NCI-H146 treated with DMSO at 0.1 percent for 48 hours (cell line): ENCODE data around the gene LANCL1.
A peak's percentile ranks its signal among the peaks of the same experiment; 100 is the strongest.

ENCODE experiments used
- DNase-seq: peaks from one replicate; lab custom pipeline; 2025; ENCODE audit not compliant: unreplicated experiment; lab: John Stamatoyannopoulos, UW

LANCL1 gene, protein sequence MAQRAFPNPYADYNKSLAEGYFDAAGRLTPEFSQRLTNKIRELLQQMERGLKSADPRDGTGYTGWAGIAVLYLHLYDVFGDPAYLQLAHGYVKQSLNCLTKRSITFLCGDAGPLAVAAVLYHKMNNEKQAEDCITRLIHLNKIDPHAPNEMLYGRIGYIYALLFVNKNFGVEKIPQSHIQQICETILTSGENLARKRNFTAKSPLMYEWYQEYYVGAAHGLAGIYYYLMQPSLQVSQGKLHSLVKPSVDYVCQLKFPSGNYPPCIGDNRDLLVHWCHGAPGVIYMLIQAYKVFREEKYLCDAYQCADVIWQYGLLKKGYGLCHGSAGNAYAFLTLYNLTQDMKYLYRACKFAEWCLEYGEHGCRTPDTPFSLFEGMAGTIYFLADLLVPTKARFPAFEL

DNA sequence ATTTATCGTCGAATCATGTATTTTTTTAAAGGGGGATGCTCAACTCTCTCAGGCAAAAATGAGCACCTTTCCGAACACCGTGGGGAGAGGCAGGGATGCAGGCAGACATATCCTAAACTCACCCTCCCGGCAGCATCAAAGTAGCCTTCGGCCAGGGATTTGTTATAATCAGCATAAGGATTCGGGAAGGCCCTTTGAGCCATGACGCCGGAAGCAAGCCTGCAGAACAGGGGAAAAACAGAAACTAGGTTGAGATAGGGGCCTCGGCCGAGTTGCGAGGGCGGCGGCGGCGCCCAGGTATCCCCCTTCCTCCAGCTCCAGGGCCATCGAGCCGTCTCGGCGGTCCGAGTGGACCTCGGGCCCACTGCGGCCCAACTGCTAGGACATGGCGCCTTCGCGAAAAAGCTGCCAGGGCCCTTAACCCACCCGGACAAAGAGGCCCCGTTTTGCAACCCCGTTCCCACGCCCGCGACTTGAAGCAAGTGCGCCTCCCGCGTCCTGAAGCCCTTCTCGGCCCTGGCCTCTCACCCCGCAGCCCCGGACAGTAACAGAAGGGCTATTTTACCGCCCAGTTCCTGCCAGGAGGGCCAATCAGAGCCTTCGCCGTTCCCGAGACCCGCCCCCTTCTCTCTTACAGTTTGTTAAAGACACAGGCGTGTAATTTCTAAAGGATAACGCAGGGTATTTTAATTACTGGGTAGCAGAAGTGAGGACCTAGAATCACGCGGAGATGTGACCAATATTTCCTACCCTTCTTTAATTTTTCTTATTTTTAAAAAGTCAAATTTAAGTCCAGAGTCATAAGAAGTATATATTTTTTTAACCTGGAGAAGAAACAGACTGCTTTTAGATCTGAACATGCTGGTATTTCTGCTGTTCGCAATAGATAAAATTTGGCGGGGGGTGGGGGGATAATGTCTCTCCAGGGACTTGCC is at the start of gene LANCL1:
LANCL1 (minus strand) TSS at position 566 of the 935 bp plus-strand sequence; CDS start at position 203, 363 bp downstream.
- peak; percentile 86 for DNase-seq

DNA sequence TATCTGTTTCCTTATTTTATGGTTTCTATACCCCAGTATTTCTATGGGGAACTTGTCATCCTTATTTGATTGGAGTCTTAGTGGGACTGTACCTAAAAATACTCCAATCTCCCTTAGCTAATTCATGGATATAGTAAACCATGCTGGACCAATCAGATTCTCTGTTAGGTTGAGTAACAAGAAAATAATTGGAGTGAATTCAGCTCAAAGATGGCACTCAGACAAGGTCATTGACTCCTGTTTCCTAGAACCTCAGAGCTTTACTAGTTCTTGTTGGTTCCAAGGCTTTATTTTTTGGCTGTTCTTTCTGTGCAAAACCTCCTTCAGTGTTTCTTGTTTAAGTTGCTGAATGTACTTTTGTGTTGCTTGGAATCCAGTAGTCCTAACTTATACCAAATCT is 48.0 kb upstream of the LANCL1 start:
- DNase-seq: no peak

DNA sequence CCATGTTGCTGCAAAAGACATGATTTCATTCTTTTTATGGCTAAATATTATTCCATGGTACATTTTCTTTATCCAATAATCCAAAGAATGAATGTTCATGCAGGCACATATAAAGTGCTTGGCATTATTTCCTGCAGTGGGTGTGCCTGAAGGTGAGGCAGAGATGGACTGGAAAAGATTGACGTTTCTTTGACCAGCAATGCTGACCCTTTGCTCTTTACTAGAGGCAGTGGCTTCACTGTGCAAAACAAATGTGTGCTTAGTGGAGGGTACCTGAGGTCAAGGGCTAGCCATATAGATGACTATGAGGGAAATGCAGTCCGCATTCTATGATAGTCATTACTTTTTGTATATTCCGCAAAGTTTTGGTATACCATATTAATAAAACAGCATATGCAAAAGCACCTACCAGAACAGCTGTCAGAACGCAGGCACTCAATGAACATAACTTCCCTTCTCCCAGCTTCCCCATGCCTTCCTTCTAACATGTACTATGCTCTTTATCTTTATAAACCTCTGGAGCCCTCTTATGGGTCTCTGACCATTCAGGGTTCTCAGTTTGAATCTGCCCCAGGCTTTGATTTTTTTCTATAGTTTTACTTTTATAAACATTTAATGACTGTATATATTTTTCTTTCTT is 47.2 kb upstream of the LANCL1 start:
- no peak for DNase-seq

DNA sequence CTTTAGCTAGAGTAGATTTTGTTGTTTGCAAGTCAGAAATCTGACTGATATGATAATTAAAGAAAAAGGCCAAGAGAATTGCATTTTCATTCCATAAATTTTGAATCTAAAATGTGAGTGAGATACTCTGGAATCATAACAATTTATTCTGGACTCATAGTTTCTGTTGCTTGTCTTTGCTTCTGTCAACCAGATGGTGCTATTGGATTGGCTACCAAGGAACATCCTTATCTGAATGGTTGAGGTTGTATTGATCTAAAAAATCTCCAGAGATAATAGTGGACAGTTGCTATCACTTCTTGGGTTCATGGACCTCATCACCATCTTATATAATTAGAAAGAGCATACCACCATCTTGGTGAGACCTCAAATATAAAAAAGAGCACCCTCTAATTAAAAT is 45.8 kb upstream of the LANCL1 start:
- no peak for DNase-seq

DNA sequence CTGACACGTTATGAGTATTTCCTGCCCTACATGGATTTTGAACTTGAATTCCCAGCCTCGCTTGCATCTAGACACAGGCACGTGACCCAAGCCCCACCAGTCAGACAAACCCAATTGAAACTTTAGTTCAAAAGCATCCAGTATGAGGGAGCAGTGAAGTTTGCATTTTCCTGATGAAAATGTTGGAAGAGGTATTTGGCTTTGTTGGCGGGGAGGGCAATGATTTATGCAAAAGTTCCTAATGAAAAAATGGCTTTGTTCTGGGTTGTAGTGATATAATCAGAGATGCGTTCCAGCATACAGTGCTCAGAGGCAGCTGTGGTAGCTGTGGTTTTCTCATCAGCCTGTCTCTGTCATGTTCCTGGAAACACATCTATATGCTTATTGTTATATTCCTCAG is 43.0 kb upstream of the LANCL1 start:
- DNase-seq: no peak

DNA sequence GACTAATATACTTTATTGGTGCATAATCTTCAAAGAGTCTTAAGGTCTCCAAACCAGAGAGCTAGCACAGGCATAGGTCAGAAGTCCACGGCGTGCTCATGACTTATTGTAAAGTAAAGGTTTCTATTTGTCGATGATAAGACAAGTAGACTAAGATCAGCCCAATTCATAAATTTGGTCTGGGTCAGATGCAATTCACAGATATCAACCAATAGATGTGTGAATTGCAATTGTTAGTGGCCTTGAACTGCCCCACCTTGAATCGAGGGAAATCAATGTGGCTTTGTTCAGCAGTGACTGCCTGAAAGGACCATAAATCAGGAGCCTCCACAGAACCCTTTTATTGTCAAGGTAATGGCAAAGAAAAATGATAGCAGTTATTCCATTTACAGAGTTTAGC is 40.7 kb upstream of the LANCL1 start:
- no peak for DNase-seq

DNA sequence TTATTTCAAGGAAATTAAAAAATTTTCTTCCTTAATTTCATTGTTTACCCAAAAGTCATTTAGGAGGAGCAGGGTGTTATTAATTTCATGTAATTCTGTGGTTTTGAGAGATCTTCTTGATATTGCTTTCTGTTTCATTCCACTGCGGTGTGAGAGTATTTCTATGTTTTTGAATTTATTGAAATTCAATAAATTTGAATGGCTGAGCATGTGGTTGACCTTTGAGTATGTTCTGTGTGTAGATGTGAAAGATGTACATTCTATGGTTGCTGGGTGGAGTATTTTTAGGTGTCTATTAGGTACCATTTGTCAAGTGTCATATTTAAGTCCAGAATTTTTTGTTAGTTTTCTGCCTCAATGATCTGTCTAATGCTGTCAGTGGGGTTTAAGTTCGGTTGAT is 39.4 kb upstream of the LANCL1 start:
- no peak for DNase-seq

DNA sequence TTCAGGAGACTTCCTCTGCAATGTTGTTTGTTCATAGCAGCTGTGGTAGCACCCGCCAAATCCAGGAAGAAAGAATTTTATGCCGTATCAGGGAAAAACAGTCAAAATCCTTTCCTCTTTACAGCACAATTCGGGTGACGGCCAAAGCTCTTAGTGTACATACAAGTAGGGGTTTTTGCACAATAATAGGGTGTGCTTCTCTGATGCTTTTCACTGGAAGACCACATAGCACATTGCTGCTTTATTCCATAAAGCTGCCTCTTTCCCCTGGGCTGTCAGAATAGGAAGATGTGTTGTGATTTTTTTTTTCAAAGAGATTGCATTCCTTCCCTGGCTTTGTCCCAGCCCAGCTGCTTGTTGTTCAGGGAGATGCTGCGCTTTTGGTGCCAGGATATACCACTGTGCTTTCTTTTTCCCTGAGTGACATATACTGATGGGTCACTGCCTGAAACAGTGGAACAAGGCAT is 27.2 kb upstream of the LANCL1 start:
- no peak for DNase-seq

DNA sequence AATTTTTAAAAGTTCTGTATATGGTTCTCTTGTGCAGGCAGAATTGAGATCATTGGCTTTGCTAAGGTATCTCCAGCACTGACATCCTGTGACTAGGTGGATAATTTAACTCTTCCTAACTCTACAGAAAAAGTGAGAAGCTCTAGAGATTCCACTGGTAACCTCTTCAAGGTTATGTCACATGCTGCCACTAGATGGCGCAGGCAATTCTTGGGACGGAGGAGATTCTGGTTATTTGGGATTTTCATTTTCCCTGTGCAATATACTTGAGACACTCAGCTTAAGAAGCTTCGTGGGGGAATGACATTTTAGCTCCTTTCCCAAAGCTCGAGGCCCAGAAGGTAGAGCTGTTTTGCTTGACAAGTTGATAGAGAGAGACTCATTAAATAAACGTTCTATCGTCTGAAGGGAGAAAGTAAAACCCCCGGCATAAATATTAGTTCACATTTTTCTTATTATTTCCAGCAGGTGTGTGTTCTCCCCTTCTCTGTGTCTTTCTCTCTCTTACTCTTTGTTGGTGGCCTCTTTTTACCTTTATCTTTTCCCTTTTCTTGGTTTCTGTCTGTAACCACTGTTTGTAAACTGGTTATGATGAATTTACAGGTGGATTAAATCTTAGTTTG is 26.6 kb upstream of the LANCL1 start:
- DNase-seq: peak; percentile 42

GRCh38 chr2:210496512-210496911 is 20.0 kb upstream of the LANCL1 start:
- DNase-seq: no peak

- no peak for DNase-seq
Observed at GRCh38 chr2:210493528-210493927, 17.0 kb upstream of the LANCL1 start.

DNA sequence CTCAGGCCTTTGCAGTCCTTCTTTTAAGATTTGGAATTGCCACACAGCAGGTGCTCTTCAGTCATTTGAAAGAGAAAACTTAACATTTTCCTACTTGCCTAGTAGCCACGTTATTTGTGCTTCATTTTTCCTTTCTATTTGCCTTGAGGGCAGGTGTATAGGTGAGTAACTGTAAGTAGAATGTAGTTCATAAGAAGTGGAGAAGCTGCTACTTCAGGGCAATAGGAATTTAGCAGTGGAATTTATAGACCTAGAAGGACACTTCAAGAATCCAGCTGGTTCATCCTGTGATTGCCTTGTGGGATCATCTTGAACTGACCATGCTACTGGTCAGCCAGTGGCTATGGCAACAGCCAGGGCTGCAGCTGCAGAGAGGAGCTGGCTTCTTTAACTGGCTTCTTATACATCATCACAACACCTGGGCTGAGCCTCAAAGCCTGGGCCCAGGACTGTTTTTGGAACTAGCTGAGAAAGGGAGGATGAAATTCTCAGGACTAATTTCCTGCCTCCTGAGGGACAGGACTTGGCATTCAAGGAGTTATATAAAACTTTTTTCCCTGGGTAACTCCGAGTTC is 5.1 kb upstream of the LANCL1 start:
- no peak for DNase-seq

- no peak for DNase-seq
Observed at GRCh38 chr2:210480764-210481163, 4.2 kb upstream of the LANCL1 start.

- DNase-seq: no peak
Observed at GRCh38 chr2:210480079-210480478, 3.5 kb upstream of the LANCL1 start.

- DNase-seq: no peak
Observed at GRCh38 chr2:210478661-210479060, 2.1 kb upstream of the LANCL1 start.

GRCh38 chr2:210477496-210477895 is 937 bp upstream of the LANCL1 start:
- no peak for DNase-seq

- no peak for DNase-seq
Observed at GRCh38 chr2:210475706-210476105, 853 bp downstream of the LANCL1 start.

GRCh38 chr2:210474776-210475175 is 1.8 kb downstream of the LANCL1 start:
- DNase-seq: no peak

GRCh38 chr2:210461401-210461800 is 15.2 kb downstream of the LANCL1 start:
- no peak for DNase-seq
